ENCODE measurements around the gene SPECC1.

- TF ChIP-seq JUND (IDR thresholded peaks at IDR 0.05) = no peak
- TF ChIP-seq CTCF (IDR thresholded peaks at IDR 0.05) = no peak
- TF ChIP-seq POLR2AphosphoS5 (IDR thresholded peaks at IDR 0.05; ENCODE audit: low read depth, low read length) = peak; percentile 80
- TF ChIP-seq CHD2 (IDR thresholded peaks at IDR 0.05; ENCODE audit: low read length, partially characterized antibody) = peak; percentile 93
- peak; percentile 98 for TF ChIP-seq MAX (IDR thresholded peaks at IDR 0.05; ENCODE audit: low read depth)
- peak; percentile 41; the same call in 1 of the 2 replicates for TF ChIP-seq REST (IDR thresholded peaks at IDR 0.05; ENCODE audit: low read depth, low read length)
- peak; percentile 74 for TF ChIP-seq GABPA (IDR thresholded peaks at IDR 0.05; ENCODE audit: low read depth)
These were observed 31.6 kb upstream of the SPECC1 start, which contains the start of gene AKAP10 for GRCh38 chr17:19977293-19978208.
